ENCODE measurements around the gene RUFY3.
"Not testable (repeated sequence)": the region's sequence is repeated elsewhere in the genome, so short reads cannot be mapped to it uniquely, and the experiment has no call there.

The RUFY3 gene

GRCh38 chr4:70759627-70760026 lies 37.9 kb downstream of the RUFY3 start:
- CTCF ChIA-PET = no interaction called here
- TF ChIP-seq LEF1 (IDR thresholded peaks at IDR 0.05; ENCODE audit: borderline replicate concordance) = no peak
- TF ChIP-seq, protein P1, sequence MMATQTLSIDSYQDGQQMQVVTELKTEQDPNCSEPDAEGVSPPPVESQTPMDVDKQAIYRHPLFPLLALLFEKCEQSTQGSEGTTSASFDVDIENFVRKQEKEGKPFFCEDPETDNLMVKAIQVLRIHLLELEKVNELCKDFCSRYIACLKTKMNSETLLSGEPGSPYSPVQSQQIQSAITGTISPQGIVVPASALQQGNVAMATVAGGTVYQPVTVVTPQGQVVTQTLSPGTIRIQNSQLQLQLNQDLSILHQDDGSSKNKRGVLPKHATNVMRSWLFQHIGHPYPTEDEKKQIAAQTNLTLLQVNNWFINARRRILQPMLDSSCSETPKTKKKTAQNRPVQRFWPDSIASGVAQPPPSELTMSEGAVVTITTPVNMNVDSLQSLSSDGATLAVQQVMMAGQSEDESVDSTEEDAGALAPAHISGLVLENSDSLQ (IDR thresholded peaks at IDR 0.05) = peak; percentile 69
- POLR2A ChIA-PET = interaction anchor here (1.0 kb wide), 1 partner anchor 142 kb away, joined by 3 read pairs; the partner anchor contains the start of gene MOB1B

GRCh38 chr4:70760662-70761061 lies 38.9 kb downstream of the RUFY3 start:
- ChIA-PET CTCF (interaction anchor here (0.6 kb wide), 1 partner anchor 39 kb away, joined by 5 read pairs; no protein-coding TSS in a partner anchor), POLR2A (no interaction called here)
- DNase-seq (ENCODE audit: extremely low spot score) = no peak
- no peak for TF ChIP-seq NFRKB (IDR thresholded peaks at IDR 0.05)
- TF ChIP-seq SUZ12 (IDR thresholded peaks at IDR 0.05) = no peak
- no peak for TF ChIP-seq SP1 (IDR thresholded peaks at IDR 0.05)
- TF ChIP-seq ELF4 (IDR thresholded peaks at IDR 0.05) = no peak
- TF ChIP-seq L3MBTL2 (conservative IDR thresholded peaks at IDR 0.05) = no peak
- TF ChIP-seq, protein P1 (IDR thresholded peaks at IDR 0.05) = no peak
- no peak for TF ChIP-seq FOXA1 (IDR thresholded peaks at IDR 0.05)
- no peak for TF ChIP-seq LEF1 (IDR thresholded peaks at IDR 0.05; ENCODE audit: borderline replicate concordance)
- no peak for TF ChIP-seq CTBP1 (IDR thresholded peaks at IDR 0.05; ENCODE audit: borderline replicate concordance)
- TF ChIP-seq TARDBP (IDR thresholded peaks at IDR 0.05) = no peak
- no peak for TF ChIP-seq BHLHE40 (IDR thresholded peaks at IDR 0.05; ENCODE audit: borderline replicate concordance)
- no peak for TF ChIP-seq FOXM1 (IDR thresholded peaks at IDR 0.05; ENCODE audit: borderline replicate concordance)
- TF ChIP-seq HDGF (IDR thresholded peaks at IDR 0.05; ENCODE audit: borderline replicate concordance) = no peak
- no peak for TF ChIP-seq ARNT (IDR thresholded peaks at IDR 0.05)
- no peak for TF ChIP-seq ZNF384 (IDR thresholded peaks at IDR 0.05)
- no peak for TF ChIP-seq FOXK2 (IDR thresholded peaks at IDR 0.05)

More at GRCh38 chr4:70759627-70760026, 37.9 kb downstream of the RUFY3 start:
- no peak for DNase-seq (ENCODE audit: extremely low spot score)

DNA sequence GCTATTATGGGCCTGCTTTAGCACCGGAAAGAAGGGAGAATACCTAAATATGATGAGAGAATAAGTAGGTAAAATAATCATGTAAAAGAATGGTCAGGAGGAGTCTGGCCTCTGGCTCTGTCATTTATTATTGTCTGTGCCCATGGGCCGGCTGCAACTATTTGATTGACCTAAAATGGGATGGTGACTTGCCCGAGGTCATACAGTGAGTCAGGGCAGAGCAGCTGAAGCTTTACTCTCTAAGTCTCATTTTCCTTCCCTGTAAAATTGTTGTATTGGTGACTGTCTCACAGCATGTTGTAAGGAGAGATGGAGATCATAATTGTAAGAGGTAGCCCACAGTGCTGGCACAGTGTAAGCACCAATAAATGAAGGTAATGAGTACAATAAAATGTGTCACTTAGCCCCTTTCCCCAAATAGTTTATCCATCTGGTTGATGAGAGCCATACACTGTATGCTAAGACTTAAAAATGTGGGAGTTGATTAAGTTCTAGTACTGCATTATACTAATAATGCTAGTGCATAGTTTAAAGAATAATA lies 39.6 kb downstream of the RUFY3 start:
- TF ChIP-seq FOXM1 (IDR thresholded peaks at IDR 0.05; ENCODE audit: borderline replicate concordance) = no peak
- TF ChIP-seq ARNT (IDR thresholded peaks at IDR 0.05) = no peak
- peak; percentile 34; the same call in 1 of the 2 replicates for TF ChIP-seq CTBP1 (IDR thresholded peaks at IDR 0.05; ENCODE audit: borderline replicate concordance)
- TF ChIP-seq, protein P1 (IDR thresholded peaks at IDR 0.05) = peak; percentile 75
- no peak for TF ChIP-seq ELF4 (IDR thresholded peaks at IDR 0.05)
- TF ChIP-seq HDGF (IDR thresholded peaks at IDR 0.05; ENCODE audit: borderline replicate concordance) = no peak
- TF ChIP-seq FOXA1 (IDR thresholded peaks at IDR 0.05) = no peak
- TF ChIP-seq LEF1 (IDR thresholded peaks at IDR 0.05; ENCODE audit: borderline replicate concordance) = no peak
- TF ChIP-seq BHLHE40 (IDR thresholded peaks at IDR 0.05; ENCODE audit: borderline replicate concordance) = no peak
- TF ChIP-seq NFRKB (IDR thresholded peaks at IDR 0.05) = no peak
- ChIA-PET POLR2A (no interaction called here), CTCF (no interaction called here)
- peak; percentile 12 for DNase-seq (ENCODE audit: extremely low spot score)

- DNase-seq (ENCODE audit: extremely low spot score) = no peak
- TF ChIP-seq L3MBTL2 (conservative IDR thresholded peaks at IDR 0.05) (no peak), FOXA1 (IDR thresholded peaks at IDR 0.05) (no peak)
- ChIA-PET POLR2A (no interaction called here), CTCF (interaction anchor here (0.7 kb wide), 1 partner anchor 82 kb away, joined by 3 read pairs; no protein-coding TSS in a partner anchor)
These were observed 43.6 kb downstream of the RUFY3 start for GRCh38 chr4:70765368-70765767.

- ChIA-PET CTCF (no interaction called here), POLR2A (no interaction called here)
- no peak for DNase-seq (ENCODE audit: extremely low spot score)
- TF ChIP-seq ARNT (IDR thresholded peaks at IDR 0.05) (no peak), FOXK2 (IDR thresholded peaks at IDR 0.05) (no peak), BHLHE40 (IDR thresholded peaks at IDR 0.05; ENCODE audit: borderline replicate concordance) (no peak)
These were observed 46.7 kb downstream of the RUFY3 start for GRCh38 chr4:70768301-70768948.

GRCh38 chr4:70769396-70769795 lies 47.6 kb downstream of the RUFY3 start:
- CTCF ChIA-PET; POLR2A ChIA-PET; DNase-seq (ENCODE audit: extremely low spot score): not testable (repeated sequence)

DNA sequence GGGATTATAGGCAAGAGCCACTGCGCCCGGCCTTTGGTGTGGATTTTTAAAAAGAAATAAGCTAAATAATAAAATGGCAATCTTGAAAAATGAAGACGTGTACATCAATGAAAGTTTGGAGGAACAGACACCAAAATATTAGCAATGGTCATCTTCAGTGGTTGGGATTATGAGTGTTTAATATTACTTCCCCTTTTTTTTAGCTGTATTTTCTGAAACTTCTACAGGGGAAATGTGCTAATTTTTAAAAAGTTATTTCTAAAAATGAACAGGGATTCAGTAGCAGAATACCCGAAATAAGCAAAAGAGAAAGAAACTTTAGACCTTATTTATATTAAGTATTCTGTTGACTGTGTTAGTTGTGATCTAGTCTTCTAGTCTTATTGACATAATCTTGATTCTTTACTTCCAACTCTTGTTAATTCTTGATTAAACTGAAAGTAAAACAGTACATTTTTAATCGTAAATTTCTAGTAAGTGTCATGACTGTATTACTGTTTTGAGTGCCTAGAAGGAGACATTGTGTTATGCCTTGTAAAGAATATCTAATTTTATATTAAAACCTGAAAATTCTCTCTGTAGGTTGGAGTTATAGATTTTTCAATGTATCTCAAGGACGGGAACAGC lies 51.3 kb downstream of the RUFY3 start:
- ChIA-PET POLR2A (no interaction called here), CTCF (no interaction called here)
- TF ChIP-seq NFRKB (IDR thresholded peaks at IDR 0.05) (no peak), ZNF384 (IDR thresholded peaks at IDR 0.05) (no peak), TARDBP (IDR thresholded peaks at IDR 0.05) (no peak), SUZ12 (IDR thresholded peaks at IDR 0.05) (no peak), HDGF (IDR thresholded peaks at IDR 0.05; ENCODE audit: borderline replicate concordance) (no peak), L3MBTL2 (conservative IDR thresholded peaks at IDR 0.05) (no peak)
- TF ChIP-seq, protein P1 (IDR thresholded peaks at IDR 0.05) = no peak
- DNase-seq (ENCODE audit: extremely low spot score) = no peak

Measured in HEK293T (cell line).